HG02938 (cell line): ENCODE measurements around the gene RANBP9.

ENCODE experiments used
- ATAC-seq: cut with Tn5 transposase; IDR thresholded peaks from one replicate; pipeline ENCODE4 v1.9.1; 2021; ENCODE audit warnings: mild to moderate bottlenecking, moderate library complexity; ENCODE audit not compliant: unreplicated experiment

RANBP9 gene

DNA sequence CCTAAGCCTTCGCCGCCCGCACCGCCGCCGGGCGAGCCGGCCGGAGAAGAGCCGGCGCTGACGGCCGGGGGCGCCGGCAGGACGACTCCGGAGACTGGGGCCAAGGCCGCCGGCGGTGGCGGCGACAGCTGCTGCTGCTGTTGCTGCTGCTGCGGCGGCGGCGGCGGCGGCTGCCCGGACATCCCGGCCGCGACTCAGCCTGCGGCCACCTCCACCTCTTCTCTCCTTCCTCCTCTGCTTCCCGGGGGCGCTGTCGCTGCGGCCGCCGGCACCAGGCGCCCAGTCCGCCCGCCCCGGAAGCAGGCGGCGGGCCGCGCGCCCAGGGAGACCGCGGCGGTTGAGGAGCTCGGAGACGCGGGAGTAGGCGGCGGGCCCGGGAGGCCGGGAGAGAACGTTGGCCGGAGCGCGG lies 307 bp downstream of the RANBP9 start:
- ATAC-seq = peak; percentile 41

- ATAC-seq = peak; percentile 16
These were observed 897 bp downstream of the RANBP9 start for GRCh38 chr6:13710552-13711323.

- no peak for ATAC-seq
These were observed 1.7 kb downstream of the RANBP9 start for GRCh38 chr6:13709689-13710551.

GRCh38 chr6:13708736-13709135 lies 2.9 kb downstream of the RANBP9 start:
- no peak for ATAC-seq

- no peak for ATAC-seq
These were observed 8.1 kb downstream of the RANBP9 start for GRCh38 chr6:13703496-13703895.

- ATAC-seq = no peak
These were observed 8.8 kb downstream of the RANBP9 start for GRCh38 chr6:13702809-13703302.

GRCh38 chr6:13700232-13700631 lies 11.4 kb downstream of the RANBP9 start:
- ATAC-seq = no peak

GRCh38 chr6:13698715-13699114 lies 12.9 kb downstream of the RANBP9 start:
- no peak for ATAC-seq

- ATAC-seq = no peak
These were observed 13.8 kb downstream of the RANBP9 start for GRCh38 chr6:13697857-13698256.

DNA sequence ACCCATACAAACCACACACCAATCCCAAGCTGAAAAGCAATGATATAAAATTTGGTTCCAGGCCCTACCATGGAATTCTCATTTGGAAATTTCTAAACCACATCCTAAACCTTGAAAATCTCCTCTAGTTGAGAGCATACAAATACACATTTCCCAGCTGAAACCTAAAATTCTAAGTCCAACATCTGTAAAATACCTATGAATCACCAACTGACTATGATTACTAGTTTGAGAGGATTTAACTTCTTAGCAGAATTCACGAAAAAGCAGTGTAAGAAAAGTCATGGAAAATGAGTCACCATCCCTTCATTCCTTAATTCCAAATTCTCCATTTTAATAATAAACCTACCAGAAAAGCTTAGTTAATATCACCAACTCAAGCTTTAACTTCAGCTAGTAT lies 15.4 kb downstream of the RANBP9 start:
- ATAC-seq = no peak

GRCh38 chr6:13695252-13695651 lies 16.4 kb downstream of the RANBP9 start:
- ATAC-seq = no peak

DNA sequence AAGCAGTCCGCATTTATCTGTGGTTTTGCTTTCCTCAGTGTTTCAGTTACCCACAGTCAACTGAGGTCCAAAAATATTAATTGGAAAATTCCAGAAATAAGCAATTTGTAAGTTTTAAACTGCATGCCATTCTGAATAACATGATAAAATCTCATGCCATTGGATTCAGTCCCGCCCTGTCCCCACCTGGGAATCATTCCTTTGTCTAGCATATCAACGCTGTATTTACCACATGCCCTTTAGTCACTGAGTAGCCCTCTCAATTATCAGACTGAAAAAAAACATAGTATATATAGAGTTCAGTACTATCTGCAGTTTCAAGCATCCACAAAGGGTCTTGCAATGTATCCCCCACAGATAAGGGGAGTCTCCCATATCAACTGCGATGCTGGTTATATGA lies 17.1 kb downstream of the RANBP9 start:
- no peak for ATAC-seq

GRCh38 chr6:13689511-13690256 lies 22.0 kb downstream of the RANBP9 start:
- ATAC-seq = no peak

- ATAC-seq = no peak
These were observed 22.9 kb downstream of the RANBP9 start for GRCh38 chr6:13688692-13689196.

DNA sequence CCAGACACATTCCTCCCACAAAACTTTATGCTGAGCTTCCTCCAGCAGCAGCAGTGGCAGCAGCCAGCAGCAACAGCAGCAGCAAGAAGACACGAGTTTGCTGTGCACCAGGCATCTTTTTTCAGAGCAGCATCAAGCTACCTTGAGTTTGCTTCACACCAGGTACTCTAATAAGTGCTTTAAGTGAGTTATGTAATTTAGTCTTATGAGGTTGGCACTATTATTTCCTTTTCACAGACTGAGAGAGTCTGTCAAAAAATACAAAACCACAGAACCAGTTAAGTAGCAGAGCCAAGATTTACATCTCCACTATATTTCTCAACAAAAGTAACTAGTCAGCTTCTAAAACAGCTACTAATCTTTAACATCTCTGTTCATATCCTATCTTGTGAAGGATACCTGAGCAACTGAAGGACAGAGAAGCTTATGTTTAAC lies 23.7 kb downstream of the RANBP9 start:
- ATAC-seq = no peak

DNA sequence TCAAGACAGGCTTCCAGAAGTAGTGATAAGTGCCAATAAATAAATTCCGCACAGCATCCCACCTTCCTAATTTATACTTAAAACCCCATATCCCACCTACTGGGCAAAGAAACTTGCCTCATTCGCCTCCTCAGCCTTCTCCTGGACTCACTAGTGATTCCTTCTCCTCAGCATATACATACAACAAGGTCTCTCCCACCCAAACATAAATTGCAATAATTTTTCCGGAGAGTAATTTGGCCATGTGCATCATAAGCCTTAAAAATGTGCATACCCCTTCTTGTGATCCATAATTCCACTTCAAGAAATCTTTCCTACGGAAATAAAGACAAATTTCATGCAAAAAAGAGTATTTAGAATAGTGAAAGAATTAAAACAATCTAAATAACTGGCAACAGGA lies 26.8 kb downstream of the RANBP9 start:
- no peak for ATAC-seq

- ATAC-seq = no peak
These were observed 28.6 kb downstream of the RANBP9 start for GRCh38 chr6:13683038-13683437.

DNA sequence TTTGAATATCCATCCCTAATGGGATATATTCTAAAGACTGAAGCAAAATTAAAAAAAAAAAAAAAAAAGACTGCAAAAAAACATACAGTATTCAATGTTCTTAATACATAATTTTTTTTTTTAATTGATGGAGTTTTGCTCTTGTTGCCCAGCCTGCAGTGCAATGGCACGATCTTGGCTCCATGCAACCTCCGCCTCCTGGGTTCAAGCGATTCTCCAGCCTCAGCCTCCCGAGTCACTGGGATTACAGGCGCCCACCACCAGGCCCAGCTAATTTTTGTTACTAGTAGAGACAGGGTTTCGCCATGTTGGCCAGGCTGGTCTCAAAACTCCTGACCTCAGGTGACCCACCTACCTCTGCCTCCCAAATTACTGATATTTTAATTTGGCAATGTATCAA lies 29.3 kb downstream of the RANBP9 start:
- no peak for ATAC-seq

GRCh38 chr6:13681305-13682061 lies 30.2 kb downstream of the RANBP9 start:
- no peak for ATAC-seq

DNA sequence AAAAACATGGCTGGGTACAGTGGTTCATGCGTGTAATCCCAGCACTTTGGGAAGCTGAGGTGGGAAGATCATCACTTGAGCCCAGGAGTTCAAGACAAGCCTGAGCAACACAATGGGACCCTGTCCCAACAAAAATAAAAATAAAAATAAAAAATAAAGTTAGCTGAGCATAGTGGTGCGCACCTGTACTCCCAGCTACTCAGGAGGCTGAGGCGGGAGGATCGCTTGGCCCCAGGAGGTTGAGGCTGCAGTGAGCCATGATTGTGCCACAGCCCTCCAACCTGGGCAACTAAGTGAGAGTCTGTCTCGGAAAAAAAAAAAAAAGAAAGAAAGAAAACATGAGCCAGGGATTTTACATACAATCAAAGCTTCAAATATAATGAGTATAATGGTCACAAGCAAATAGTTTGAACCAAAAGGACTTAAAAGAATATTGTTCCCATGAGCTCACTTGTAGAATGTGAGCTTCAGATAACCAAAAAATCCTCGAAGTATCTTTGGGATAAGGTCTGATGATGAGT lies 31.1 kb downstream of the RANBP9 start:
- ATAC-seq = no peak
